Measurements from ENCODE around the gene CAAP1. TPM values are rescaled to one million over a fixed set of nuclear protein-coding genes. Genes with fewer than 3 reads are reported as not detected.
"Not testable (repeated sequence)": the region's sequence is repeated elsewhere in the genome, so short reads cannot be mapped to it uniquely, and the experiment has no call there.

CAAP1 gene
- total and polyA plus RNA-seq, 4 donors, result 8.9 to 19.6 (median 11.3) TPM

GRCh38 chr9:26833792-26834191 is 58.8 kb downstream of the CAAP1 start:
- no peaks in the 10 kb centered on the region for H3K9me3 ChIP-seq (ENCODE audit: control insufficient read depth in 4 of 4, low read length in 3 of 4)
- no peaks in the 10 kb centered on the region for H3K4me1 ChIP-seq (ENCODE audit: control insufficient read depth in 4 of 4, insufficient read depth in 4 of 4, low read length in 3 of 4)
- H3K27ac ChIP-seq (ENCODE audit: low read depth in 1 of 2, low read length in 2 of 2), result no peak overlapping the region
- DNase-seq (ENCODE audit: low spot score), result no peak
- no peak overlapping the region for H3K4me3 ChIP-seq (ENCODE audit: low read depth in 1 of 3, low read length in 3 of 3)
- 76% methylated on average over 6 of the region's 6 CpGs for WGBS
- H3K36me3 ChIP-seq (ENCODE audit: control insufficient read depth in 4 of 4, insufficient read depth in 3 of 4, low read depth in 1 of 4, low read length in 3 of 4), result no peaks in the 10 kb centered on the region
- no peak overlapping the region for H3K9ac ChIP-seq (ENCODE audit: low read depth in 1 of 2, low read length in 2 of 2)
- no peaks in the 10 kb centered on the region for H3K27me3 ChIP-seq (ENCODE audit: control insufficient read depth in 4 of 4, insufficient read depth in 4 of 4, low read length in 3 of 4)
- no peak for TF ChIP-seq CTCF (IDR thresholded peaks at IDR 0.05; ENCODE audit: low read depth, low read length, missing input control)
- TF ChIP-seq JUND (IDR thresholded peaks at IDR 0.05), result no peak
- TF ChIP-seq TAF1 (conservative IDR thresholded peaks at IDR 0.05), result no peak
- TF ChIP-seq RAD21 (IDR thresholded peaks at IDR 0.05), result no peak
- no peak for TF ChIP-seq MAX (IDR thresholded peaks at IDR 0.05)

- H3K4me3 ChIP-seq (ENCODE audit: low read depth in 1 of 3, low read length in 3 of 3); DNase-seq (ENCODE audit: low spot score); H3K36me3 ChIP-seq (ENCODE audit: control insufficient read depth in 4 of 4, insufficient read depth in 3 of 4, low read depth in 1 of 4, low read length in 3 of 4); H3K9me3 ChIP-seq (ENCODE audit: control insufficient read depth in 4 of 4, low read length in 3 of 4); H3K9ac ChIP-seq (ENCODE audit: low read depth in 1 of 2, low read length in 2 of 2); H3K27me3 ChIP-seq (ENCODE audit: control insufficient read depth in 4 of 4, insufficient read depth in 4 of 4, low read length in 3 of 4); H3K27ac ChIP-seq (ENCODE audit: low read depth in 1 of 2, low read length in 2 of 2); H3K4me1 ChIP-seq (ENCODE audit: control insufficient read depth in 4 of 4, insufficient read depth in 4 of 4, low read length in 3 of 4): not testable (repeated sequence)
- 84% methylated on average over 4 of the region's 4 CpGs for WGBS
These were observed 64.1 kb downstream of the CAAP1 start for GRCh38 chr9:26828391-26828955.

- whole genome bisulfite sequencing, result 78% methylated on average over 2 of the region's 2 CpGs
- Histone ChIP-seq H3K4me3 (ENCODE audit: low read depth in 1 of 3, low read length in 3 of 3) (no peak overlapping the region), H3K9ac (ENCODE audit: low read depth in 1 of 2, low read length in 2 of 2) (no peak overlapping the region), H3K27ac (ENCODE audit: low read depth in 1 of 2, low read length in 2 of 2) (no peak overlapping the region), H3K4me1 (ENCODE audit: control insufficient read depth in 4 of 4, insufficient read depth in 4 of 4, low read length in 3 of 4) (no peaks in the 10 kb centered on the region), H3K9me3 (ENCODE audit: control insufficient read depth in 4 of 4, low read length in 3 of 4) (no peaks in the 10 kb centered on the region), H3K27me3 (ENCODE audit: control insufficient read depth in 4 of 4, insufficient read depth in 4 of 4, low read length in 3 of 4) (no peaks in the 10 kb centered on the region), H3K36me3 (ENCODE audit: control insufficient read depth in 4 of 4, insufficient read depth in 3 of 4, low read depth in 1 of 4, low read length in 3 of 4) (no peaks in the 10 kb centered on the region)
- no peak for DNase-seq (ENCODE audit: low spot score)
- TF ChIP-seq YY1 (IDR thresholded peaks at IDR 0.05), result no peak
- no peak for TF ChIP-seq NR2F2 (IDR thresholded peaks at IDR 0.05)
- TF ChIP-seq FOXA2 (IDR thresholded peaks at IDR 0.05), result no peak
- TF ChIP-seq HNF4A (conservative IDR thresholded peaks at IDR 0.05), result no peak
These were observed 77.8 kb downstream of the CAAP1 start for GRCh38 chr9:26814799-26815198.

- DNase-seq (ENCODE audit: low spot score), result no peak
- no peak overlapping the region for H3K9ac ChIP-seq (ENCODE audit: low read depth in 1 of 2, low read length in 2 of 2)
- H3K36me3 ChIP-seq (ENCODE audit: control insufficient read depth in 4 of 4, insufficient read depth in 3 of 4, low read depth in 1 of 4, low read length in 3 of 4), result no peaks in the 10 kb centered on the region
- no peak overlapping the region for H3K4me3 ChIP-seq (ENCODE audit: low read depth in 1 of 3, low read length in 3 of 3)
- no peaks in the 10 kb centered on the region for H3K4me1 ChIP-seq (ENCODE audit: control insufficient read depth in 4 of 4, insufficient read depth in 4 of 4, low read length in 3 of 4)
- no peak overlapping the region for H3K27ac ChIP-seq (ENCODE audit: low read depth in 1 of 2, low read length in 2 of 2)
- no peaks in the 10 kb centered on the region for H3K27me3 ChIP-seq (ENCODE audit: control insufficient read depth in 4 of 4, insufficient read depth in 4 of 4, low read length in 3 of 4)
- H3K9me3 ChIP-seq (ENCODE audit: control insufficient read depth in 4 of 4, low read length in 3 of 4), result no peaks in the 10 kb centered on the region
- TF ChIP-seq RAD21 (IDR thresholded peaks at IDR 0.05) (no peak), TAF1 (conservative IDR thresholded peaks at IDR 0.05) (no peak), GABPA (IDR thresholded peaks at IDR 0.05 in 1 of 2, conservative IDR thresholded peaks at IDR 0.05 in 1 of 2) (no peak), SP1 (IDR thresholded peaks at IDR 0.05) (no peak), REST (IDR thresholded peaks at IDR 0.05) (no peak), RXRA (IDR thresholded peaks at IDR 0.05) (no peak), CTCF (IDR thresholded peaks at IDR 0.05; ENCODE audit: low read depth, low read length, missing input control) (no peak), ATF3 (IDR thresholded peaks at IDR 0.05) (no peak), NR2F2 (IDR thresholded peaks at IDR 0.05) (no peak), FOXA2 (IDR thresholded peaks at IDR 0.05) (no peak), EGR1 (IDR thresholded peaks at IDR 0.05; ENCODE audit: low read depth in 2 of 2) (no peak), HNF4A (conservative IDR thresholded peaks at IDR 0.05) (no peak), MAX (IDR thresholded peaks at IDR 0.05) (no peak)
These were observed 79.4 kb downstream of the CAAP1 start for GRCh38 chr9:26813247-26813646.

All from liver (tissue), 9 donors.